Endothelial cell of umbilical vein (primary cell): ENCODE measurements around the gene STX4.

Experiments
- CTCF ChIP-seq, 2 donors: IDR thresholded peaks; 1 replicate in 1 of 2; 2 replicates in 1 of 2; pipeline ENCODE4 v1.5.1; 2011; ENCODE audit warnings: low read length in 2 of 2, mild to moderate bottlenecking in 2 of 2, moderate library complexity in 2 of 2, control low read depth in 1 of 2, inconsistent platforms in 1 of 2, low read depth in 1 of 2; ENCODE audit not compliant: insufficient read depth in 1 of 2; ENCODE audit errors: extremely low read depth in 1 of 2
- EZH2 ChIP-seq: IDR thresholded peaks from 2 replicates; pipeline ENCODE4 v1.6.1; 2012; ENCODE audit warnings: borderline replicate concordance, low read depth, mild to moderate bottlenecking, moderate library complexity, low read length, inconsistent platforms; ENCODE audit not compliant: severe bottlenecking
- MAX ChIP-seq: IDR thresholded peaks from 2 replicates; pipeline ENCODE4 v1.6.1; 2011; ENCODE audit not compliant: insufficient read depth, insufficient read length
- MYC ChIP-seq: IDR thresholded peaks from one replicate; pipeline ENCODE4 v1.6.1; 2011; ENCODE audit warnings: mild to moderate bottlenecking, low read depth, low read length
- POLR2A ChIP-seq: IDR thresholded peaks from 2 replicates; pipeline ENCODE4 v1.6.1; 2012; ENCODE audit warnings: low read depth, mild to moderate bottlenecking, control low read depth, low read length
- POLR2AphosphoS5 ChIP-seq: IDR thresholded peaks from 2 replicates; pipeline ENCODE4 v1.6.1; 2012; ENCODE audit warnings: low read depth, mild to moderate bottlenecking, control low read depth, low read length, moderate library complexity; ENCODE audit not compliant: insufficient read depth

GRCh38 chr16:31029272-31029671 lies 4.1 kb upstream of the STX4 start:
- no peak for TF ChIP-seq POLR2A
- TF ChIP-seq CTCF (IDR thresholded peaks at IDR 0.05; ENCODE audit: extremely low read depth in 1 of 2, insufficient read depth in 1 of 2, low read depth in 1 of 2, low read length in 2 of 2): no peak
- no peak for TF ChIP-seq MAX
- no peak for TF ChIP-seq POLR2AphosphoS5
- no peak for TF ChIP-seq MYC
- TF ChIP-seq EZH2: no peak
